HG03460 (cell line): Measurements from ENCODE around the gene ATG13.

ENCODE experiments used
- ATAC-seq: cut with Tn5 transposase; IDR thresholded peaks from one replicate; pipeline ENCODE4 v1.9.1; 2021; ENCODE audit not compliant: unreplicated experiment

The ATG13 gene

GRCh38 chr11:46674463-46675287 is 57.3 kb downstream of the ATG13 start:
- ATAC-seq: no peak

GRCh38 chr11:46675288-46675851 is 58.0 kb downstream of the ATG13 start:
- no peak for ATAC-seq

- no peak for ATAC-seq
Measured at GRCh38 chr11:46675949-46676348, 58.6 kb downstream of the ATG13 start.

- ATAC-seq: no peak
Measured at GRCh38 chr11:46676436-46677158, 59.2 kb downstream of the ATG13 start.

GRCh38 chr11:46677169-46677568 is 59.8 kb downstream of the ATG13 start:
- ATAC-seq: no peak

- ATAC-seq: no peak
Measured at GRCh38 chr11:46677991-46678740, 60.8 kb downstream of the ATG13 start.

GRCh38 chr11:46678741-46679130 is 61.4 kb downstream of the ATG13 start:
- no peak for ATAC-seq

GRCh38 chr11:46679241-46680163 is 62.1 kb downstream of the ATG13 start:
- no peak for ATAC-seq

GRCh38 chr11:46680164-46680760 is 62.9 kb downstream of the ATG13 start:
- no peak for ATAC-seq

GRCh38 chr11:46680815-46681214 is 63.5 kb downstream of the ATG13 start:
- no peak for ATAC-seq

- no peak for ATAC-seq
Measured at GRCh38 chr11:46681814-46682213, 64.5 kb downstream of the ATG13 start.

- ATAC-seq: no peak
Measured at GRCh38 chr11:46682773-46683752, 65.7 kb downstream of the ATG13 start.

- no peak for ATAC-seq
Measured at GRCh38 chr11:46684367-46684766, 67.0 kb downstream of the ATG13 start.

- ATAC-seq: no peak
Measured at GRCh38 chr11:46686886-46687795, 69.8 kb downstream of the ATG13 start.

- no peak for ATAC-seq
Measured at GRCh38 chr11:46690702-46691101, 73.3 kb downstream of the ATG13 start.

GRCh38 chr11:46692450-46692849 is 75.1 kb downstream of the ATG13 start:
- ATAC-seq: no peak

- ATAC-seq: no peak
Measured at GRCh38 chr11:46693597-46694012, 76.3 kb downstream of the ATG13 start.

- no peak for ATAC-seq
Measured at GRCh38 chr11:46694072-46694471, 76.7 kb downstream of the ATG13 start.
